Mesothelial cell of epicardium (in vitro differentiated cells): ENCODE measurements around the gene SERPINA4. TPM values are rescaled to one million over a fixed set of nuclear protein-coding genes. Genes with fewer than 3 reads are reported as not detected.

Source experiments
- DNase-seq, 2 experiments: peaks; one replicate each; pipeline ENCODE4 v3.0.0; 2021; ENCODE audit warnings: low spot score in 2 of 2; ENCODE audit not compliant: unreplicated experiment in 2 of 2
- H3K27ac Mint-ChIP-seq: 2 replicates; pipeline ENCODE4 v1.8.0; 2021; ENCODE audit warnings: mixed read lengths
- H3K27me3 Mint-ChIP-seq: 2 replicates; pipeline ENCODE4 v1.8.0; 2021; ENCODE audit warnings: low read depth, mixed read lengths
- H3K36me3 Mint-ChIP-seq: 2 replicates; pipeline ENCODE4 v1.8.0; 2021; ENCODE audit warnings: mixed read lengths
- H3K4me1 Mint-ChIP-seq: 2 replicates; pipeline ENCODE4 v1.8.0; 2021; ENCODE audit warnings: mixed read lengths
- H3K4me3 Mint-ChIP-seq: 2 replicates; pipeline ENCODE4 v1.8.0; 2021; ENCODE audit warnings: mild to moderate bottlenecking, moderate library complexity, mixed read lengths
- H3K9me3 Mint-ChIP-seq: 2 replicates; pipeline ENCODE4 v1.8.0; 2021; ENCODE audit warnings: mixed read lengths
- CTCF ChIP-seq: fragments of 200-600 bp; sonication (generic); IDR thresholded peaks from one replicate; pipeline ENCODE4 v1.5.0; 2021; ENCODE audit warnings: antibody characterized with exemption; ENCODE audit not compliant: unreplicated experiment
- total RNA-seq: library from RNA; stranded (reverse); gene quantifications from 3 replicates; pipeline ENCODE4 v1.2.1, GENCODE V29; 2021

The SERPINA4 gene, protein sequence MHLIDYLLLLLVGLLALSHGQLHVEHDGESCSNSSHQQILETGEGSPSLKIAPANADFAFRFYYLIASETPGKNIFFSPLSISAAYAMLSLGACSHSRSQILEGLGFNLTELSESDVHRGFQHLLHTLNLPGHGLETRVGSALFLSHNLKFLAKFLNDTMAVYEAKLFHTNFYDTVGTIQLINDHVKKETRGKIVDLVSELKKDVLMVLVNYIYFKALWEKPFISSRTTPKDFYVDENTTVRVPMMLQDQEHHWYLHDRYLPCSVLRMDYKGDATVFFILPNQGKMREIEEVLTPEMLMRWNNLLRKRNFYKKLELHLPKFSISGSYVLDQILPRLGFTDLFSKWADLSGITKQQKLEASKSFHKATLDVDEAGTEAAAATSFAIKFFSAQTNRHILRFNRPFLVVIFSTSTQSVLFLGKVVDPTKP
- not detected in 3 replicates for total RNA-seq

GRCh38 chr14:94560751-94561655, at the start of gene SERPINA4:
Gene SERPINA4, plus strand, starts transcription at chr14:94561442. Its CDS starts 2,041 bp downstream, at chr14:94563483.
- DNase-seq, result no peak
- no peak within 1 kb of the TSS for H3K4me3 Mint-ChIP-seq
- H3K27me3 Mint-ChIP-seq, result peaks cover 31% of the 10 kb centered on the region
- no peak for TF ChIP-seq CTCF
- no peaks in the 10 kb centered on the region for H3K36me3 Mint-ChIP-seq
- H3K27ac Mint-ChIP-seq, result no peak within 1 kb of the TSS
- H3K4me1 Mint-ChIP-seq, result no peaks in the 10 kb centered on the region
- peaks cover 7% of the 10 kb centered on the region for H3K9me3 Mint-ChIP-seq

GRCh38 chr14:94514351-94514750, 46.9 kb upstream of the SERPINA4 start:
- Mint-ChIP-seq H3K27me3 (peaks cover 41% of the 10 kb centered on the region), H3K9me3 (peaks cover 7% of the 10 kb centered on the region), H3K36me3 (no peaks in the 10 kb centered on the region), H3K27ac (no peak overlapping the region), H3K4me3 (no peak overlapping the region), H3K4me1 (no peaks in the 10 kb centered on the region)
- TF ChIP-seq CTCF, result no peak
- DNase-seq, result no peak

- no peak for TF ChIP-seq CTCF
- H3K9me3 Mint-ChIP-seq, result peaks cover 13% of the 10 kb centered on the region
- peaks cover 37% of the 10 kb centered on the region for H3K27me3 Mint-ChIP-seq
- H3K4me3 Mint-ChIP-seq, result no peak overlapping the region
- no peaks in the 10 kb centered on the region for H3K4me1 Mint-ChIP-seq
- H3K36me3 Mint-ChIP-seq, result no peaks in the 10 kb centered on the region
- DNase-seq, result no peak
- no peak overlapping the region for H3K27ac Mint-ChIP-seq
Measured at GRCh38 chr14:94515426-94515825, 45.8 kb upstream of the SERPINA4 start.

DNA sequence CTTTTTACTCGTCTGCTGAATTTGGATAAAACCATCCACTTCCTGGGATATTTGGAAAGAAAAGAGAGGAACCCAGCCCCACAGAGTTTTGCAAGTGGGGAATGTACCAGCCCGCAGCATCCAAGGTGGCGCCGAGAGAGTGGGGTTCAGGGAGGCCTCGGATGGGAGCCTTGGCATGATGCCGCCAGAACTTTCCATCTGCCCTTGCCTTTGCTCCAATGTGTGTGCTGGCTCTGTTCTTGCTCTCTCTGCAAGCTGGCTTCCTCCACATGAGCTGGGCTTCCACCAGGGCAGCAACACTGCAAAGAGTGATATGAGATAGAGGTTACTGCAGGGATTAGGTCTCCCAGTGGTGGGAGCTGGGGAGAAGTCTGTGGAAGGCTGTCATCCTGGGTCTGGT, 45.4 kb upstream of the SERPINA4 start:
- H3K4me1 Mint-ChIP-seq, result no peaks in the 10 kb centered on the region
- H3K36me3 Mint-ChIP-seq, result no peaks in the 10 kb centered on the region
- H3K9me3 Mint-ChIP-seq, result peaks cover 13% of the 10 kb centered on the region
- DNase-seq, result no peak
- no peak overlapping the region for H3K4me3 Mint-ChIP-seq
- TF ChIP-seq CTCF, result no peak
- H3K27ac Mint-ChIP-seq, result no peak overlapping the region
- peaks cover 34% of the 10 kb centered on the region for H3K27me3 Mint-ChIP-seq

DNA sequence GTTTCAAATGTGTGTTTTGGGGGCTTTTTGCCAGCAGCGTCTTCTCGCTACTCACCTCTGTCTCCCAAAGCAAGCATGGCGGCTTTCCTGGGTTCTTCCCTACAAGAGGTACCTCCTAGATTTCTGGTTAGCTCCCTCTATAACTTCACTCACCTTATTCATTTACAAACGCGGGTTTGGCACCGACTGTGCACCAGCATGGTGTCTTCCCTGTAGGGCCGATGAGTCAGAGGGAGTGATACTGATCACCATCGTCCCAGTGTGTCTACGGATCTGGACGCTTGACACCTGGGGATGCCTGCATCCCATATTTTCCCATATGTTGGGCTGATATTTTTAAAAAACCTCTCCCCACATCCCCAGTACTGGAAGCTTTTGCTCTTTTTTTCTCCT, 44.0 kb upstream of the SERPINA4 start:
- no peak for TF ChIP-seq CTCF
- DNase-seq, result no peak
- no peak overlapping the region for H3K27ac Mint-ChIP-seq
- no peaks in the 10 kb centered on the region for H3K4me1 Mint-ChIP-seq
- peaks cover 13% of the 10 kb centered on the region for H3K9me3 Mint-ChIP-seq
- H3K4me3 Mint-ChIP-seq, result no peak overlapping the region
- H3K27me3 Mint-ChIP-seq, result peaks cover 36% of the 10 kb centered on the region
- no peaks in the 10 kb centered on the region for H3K36me3 Mint-ChIP-seq
